ENCODE data around the gene STPG3.

GRCh38 chr9:137278721-137279711, 27.9 kb downstream of the STPG3 start:
- TF ChIP-seq ZNF263 (CRISPR knock-in tag; IDR thresholded peaks at IDR 0.05; ENCODE audit: borderline replicate concordance) (no peak), ATF1 (CRISPR knock-in tag; IDR thresholded peaks at IDR 0.05) (no peak), ATF1 (tag; IDR thresholded peaks at IDR 0.05) (no peak)
